GM19193 (cell line): ENCODE results near the gene SRSF7.

ENCODE experiments used
- POLR2A ChIP-seq: IDR thresholded peaks from 4 replicates; pipeline ENCODE4 v1.6.1; 2011; ENCODE audit not compliant: insufficient read depth, insufficient read length; ENCODE audit errors: extremely low read depth

SRSF7 gene

DNA sequence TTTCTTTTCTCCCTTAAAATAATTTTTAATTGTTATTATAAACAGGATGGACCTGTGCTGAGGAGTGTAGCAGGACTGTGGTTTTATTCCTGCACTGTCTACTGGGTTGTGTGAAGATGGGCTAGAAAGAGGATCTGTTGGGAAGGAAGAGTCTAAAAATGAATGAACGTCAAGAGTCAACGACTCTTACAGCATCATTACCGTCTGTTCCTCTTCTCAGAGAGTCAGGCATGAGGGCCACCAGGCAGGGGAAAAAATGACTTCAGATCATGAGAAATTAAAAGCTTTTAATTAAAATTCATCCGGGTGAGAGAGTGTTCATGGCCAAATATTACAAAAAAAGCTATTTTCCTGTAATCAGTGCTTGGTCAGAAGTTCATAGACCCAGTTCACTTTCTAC lies 32.6 kb downstream of the SRSF7 start:
- no peak for TF ChIP-seq POLR2A

- no peak for TF ChIP-seq POLR2A
Measured at GRCh38 chr2:38716185-38716584, 35.0 kb downstream of the SRSF7 start.

GRCh38 chr2:38713338-38713737 lies 37.8 kb downstream of the SRSF7 start:
- TF ChIP-seq POLR2A: no peak

DNA sequence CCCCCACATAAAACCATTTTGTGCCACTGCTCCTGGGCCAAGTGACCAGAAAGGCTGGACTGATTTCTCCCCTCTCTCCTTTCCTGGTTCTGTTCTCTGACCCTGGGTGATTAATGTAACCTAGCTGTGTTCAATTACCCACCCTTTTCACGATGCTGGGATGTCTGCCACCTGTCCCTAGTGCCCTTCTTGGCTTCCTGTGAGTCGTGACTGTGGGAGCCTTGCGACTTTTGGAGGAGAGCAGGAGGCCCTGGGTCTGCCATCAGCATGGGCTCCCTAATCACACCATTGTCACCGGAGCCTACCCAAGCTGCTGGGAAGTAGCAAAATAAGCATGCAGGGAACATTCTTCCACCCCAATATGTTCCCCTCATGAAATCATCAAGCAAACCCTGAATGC lies 38.3 kb downstream of the SRSF7 start:
- TF ChIP-seq POLR2A: no peak

DNA sequence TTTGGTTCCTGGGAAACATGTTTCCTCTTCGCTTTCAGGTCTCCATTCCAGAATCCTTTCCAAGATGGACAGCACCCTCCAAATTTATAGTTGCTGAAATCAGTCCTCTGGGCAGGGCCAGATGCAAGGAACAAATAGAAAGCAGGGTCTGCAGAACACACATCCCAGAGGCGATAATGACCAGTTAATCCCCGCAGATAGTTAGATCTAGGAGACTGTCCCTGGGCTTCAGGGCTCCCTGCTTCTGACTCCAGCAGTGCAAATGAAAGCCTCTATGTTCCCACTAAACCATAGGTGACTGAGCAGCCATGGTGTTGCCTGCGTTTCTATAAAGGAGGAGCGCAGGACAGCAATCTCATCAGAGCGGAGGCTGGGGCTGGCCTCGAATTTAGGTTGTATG lies 38.7 kb downstream of the SRSF7 start:
- TF ChIP-seq POLR2A: no peak

DNA sequence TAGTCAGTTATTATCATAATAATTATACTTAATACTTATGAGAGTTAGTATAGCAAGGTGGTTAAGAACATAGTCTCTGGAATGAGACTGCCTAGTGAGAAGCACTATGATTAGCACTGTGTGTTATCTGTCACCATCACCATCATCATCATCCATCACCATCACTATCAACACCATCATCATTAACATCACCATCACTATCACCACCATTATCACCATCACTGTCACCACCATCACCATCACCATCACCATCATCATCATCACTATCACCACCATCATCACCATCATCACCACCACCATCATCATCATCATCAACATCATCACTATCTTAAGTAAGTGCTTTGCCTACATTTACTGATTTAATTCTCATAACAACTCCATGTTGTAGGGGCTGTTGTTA lies 39.6 kb downstream of the SRSF7 start:
- no peak for TF ChIP-seq POLR2A

DNA sequence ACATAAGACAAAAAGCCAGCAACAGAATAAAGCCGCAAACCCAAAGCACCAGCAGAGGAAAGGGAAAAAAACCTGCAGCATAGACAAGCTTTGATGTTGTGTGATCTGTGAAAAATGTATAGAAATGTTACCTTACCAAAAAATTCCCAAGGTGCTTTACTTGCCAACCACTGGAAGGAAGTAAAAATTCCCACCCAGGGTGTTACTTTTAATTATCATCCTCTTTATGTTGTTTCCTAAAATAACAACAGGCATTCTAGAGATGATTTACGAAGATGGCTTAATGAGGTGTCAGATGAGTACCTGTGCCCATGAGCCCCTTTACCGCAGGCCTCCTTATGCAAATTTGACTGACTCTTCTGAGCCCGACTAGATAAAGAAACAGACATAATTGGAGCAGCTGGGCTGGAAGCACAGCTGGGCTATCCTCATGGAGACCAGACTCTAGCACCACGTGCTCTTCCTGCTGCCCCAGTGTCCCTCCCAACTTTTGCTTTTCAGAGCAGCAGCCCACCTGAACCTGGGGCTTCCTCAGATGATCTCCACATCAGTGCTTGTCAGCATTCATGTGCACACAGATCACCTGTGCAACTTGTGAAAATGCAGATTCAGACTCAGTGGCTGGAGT lies 41.5 kb downstream of the SRSF7 start:
- TF ChIP-seq POLR2A: no peak

DNA sequence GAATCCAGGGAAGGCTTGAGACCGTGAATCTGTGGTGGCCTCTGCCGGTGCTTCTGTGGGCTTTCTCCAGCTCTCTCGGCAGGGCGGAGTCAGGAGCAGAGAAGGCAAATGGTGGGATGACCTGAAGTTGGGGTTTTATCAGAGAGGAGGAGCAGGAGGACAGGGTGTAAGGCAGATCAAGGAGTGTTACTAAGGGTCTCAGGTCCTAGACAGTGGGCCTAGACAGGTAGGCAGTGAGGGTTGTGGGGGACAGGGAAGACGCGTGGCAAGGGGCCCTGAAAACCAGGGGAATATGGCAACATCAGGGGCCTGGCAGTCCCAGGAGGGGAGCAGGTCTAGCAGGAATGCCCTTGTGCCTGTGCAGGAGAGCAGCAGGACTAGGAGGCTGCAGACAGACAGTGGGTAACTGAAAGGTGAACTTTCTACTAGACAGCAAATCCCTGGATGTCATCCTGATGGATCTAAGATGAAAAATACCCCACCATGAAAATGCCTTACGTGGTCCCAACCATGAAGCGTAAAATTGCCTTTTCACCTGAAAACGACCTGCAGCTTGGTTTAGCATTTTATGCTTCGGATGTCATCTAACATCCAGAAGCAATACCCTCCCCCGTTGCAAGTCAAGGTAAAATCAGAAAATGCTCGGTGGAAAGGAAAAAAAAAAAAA lies 42.1 kb downstream of the SRSF7 start:
- TF ChIP-seq POLR2A: no peak

DNA sequence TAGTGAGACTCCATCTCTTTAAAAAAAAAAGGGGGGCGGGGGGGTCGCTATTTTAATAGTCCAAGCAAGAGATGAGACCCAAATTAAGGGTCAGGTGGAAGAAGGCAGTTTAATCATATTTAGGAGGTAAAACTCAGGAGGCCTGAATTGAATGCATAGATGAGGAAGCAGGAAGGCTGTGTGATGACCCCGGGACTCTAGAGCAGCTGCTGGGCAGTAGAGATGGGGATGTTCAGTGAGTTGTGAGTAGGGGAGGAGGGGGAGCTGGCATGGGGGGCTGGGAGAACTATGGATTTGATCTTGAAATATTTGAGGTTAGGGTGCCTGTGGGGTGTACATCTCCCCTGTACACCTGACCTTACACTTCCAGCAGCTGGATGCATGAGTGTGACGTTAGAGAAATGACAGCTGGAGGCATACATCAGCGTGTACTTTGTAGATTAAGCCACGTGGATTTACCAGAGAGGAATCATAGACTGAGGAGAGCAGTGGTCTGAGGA lies 44.3 kb downstream of the SRSF7 start:
- no peak for TF ChIP-seq POLR2A

- TF ChIP-seq POLR2A: no peak
Measured at GRCh38 chr2:38704664-38705063, 46.5 kb downstream of the SRSF7 start.

DNA sequence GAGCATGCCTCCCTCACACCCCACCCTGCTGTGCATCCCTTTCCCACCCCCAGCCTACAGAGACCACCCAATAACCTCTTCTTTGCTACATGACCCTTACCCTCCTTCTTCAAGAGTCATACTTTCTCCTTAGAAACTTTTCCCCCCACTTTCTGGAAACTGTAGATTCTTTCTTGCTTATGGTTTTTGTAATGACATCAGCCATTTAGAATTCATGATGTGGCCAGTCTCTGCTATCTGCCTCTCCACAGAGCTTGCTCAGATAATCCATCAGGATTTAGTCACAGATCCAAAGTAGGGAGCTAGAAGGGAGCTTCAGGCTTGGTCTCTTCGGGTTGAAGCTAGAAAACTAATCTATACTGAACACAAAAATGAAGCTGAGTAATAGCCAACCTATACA lies 48.7 kb downstream of the SRSF7 start:
- TF ChIP-seq POLR2A: no peak

- TF ChIP-seq POLR2A: no peak
Measured at GRCh38 chr2:38701542-38701941, 49.6 kb downstream of the SRSF7 start.

DNA sequence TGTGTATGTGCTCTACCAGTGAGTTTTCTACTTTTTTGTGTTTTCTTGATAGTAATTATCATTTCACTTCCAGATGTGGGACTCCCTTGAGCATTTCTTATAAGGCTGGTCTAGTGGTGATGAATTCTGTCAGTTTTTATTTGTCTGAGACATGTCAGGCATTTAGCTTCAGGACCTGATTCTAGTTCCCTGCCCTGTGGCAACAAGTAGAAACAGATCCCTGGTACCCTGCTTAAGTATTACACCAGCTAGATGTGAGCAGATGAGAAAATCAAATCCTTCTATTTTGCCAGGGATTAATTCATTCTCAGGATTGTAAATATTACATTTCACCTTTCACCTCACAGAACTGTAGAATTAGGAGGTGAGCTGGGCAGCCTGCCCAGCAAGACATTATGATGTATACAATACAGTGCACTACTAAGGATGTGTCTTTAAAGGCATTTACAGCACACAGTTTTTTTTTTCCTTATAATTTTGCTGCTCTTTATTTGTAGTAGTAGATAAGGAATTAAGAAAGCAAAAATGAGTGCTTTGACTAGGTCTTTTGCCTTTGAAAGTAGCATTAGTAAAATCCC lies 50.2 kb downstream of the SRSF7 start:
- TF ChIP-seq POLR2A: no peak

DNA sequence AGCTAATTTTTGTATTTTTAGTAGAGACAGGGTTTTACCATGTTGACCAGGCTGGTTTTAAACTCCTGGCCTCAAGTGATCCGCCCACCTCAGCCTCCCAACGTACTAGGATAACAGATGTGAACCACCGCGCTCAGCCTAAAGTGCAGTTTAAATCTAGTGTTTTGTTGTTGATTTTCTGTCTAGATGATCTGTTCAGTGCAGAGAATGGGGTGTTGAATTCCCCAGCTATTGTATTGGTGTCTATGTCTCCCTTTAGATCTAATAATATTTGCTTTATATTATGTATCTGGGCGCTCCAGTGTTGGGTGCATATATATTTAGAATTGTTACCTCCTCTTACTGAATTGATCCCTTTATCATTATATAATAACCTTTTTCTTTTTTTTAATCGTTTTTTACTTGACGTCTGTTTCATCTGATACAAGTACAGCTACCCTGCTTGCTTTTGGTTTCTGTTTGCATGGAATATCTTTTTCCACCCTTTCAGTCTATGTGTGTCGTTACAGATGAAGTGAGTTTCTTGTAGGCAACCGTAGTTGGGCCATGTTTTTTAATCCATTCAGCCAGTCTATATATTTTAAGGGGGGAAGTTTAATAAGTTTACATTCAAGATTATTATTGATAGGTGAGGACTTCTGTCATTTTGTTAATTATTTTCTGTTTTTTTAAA lies 50.9 kb downstream of the SRSF7 start:
- no peak for TF ChIP-seq POLR2A

GRCh38 chr2:38698467-38699003 lies 52.6 kb downstream of the SRSF7 start:
- no peak for TF ChIP-seq POLR2A
